Right ventricle myocardium inferior (tissue), 1 donor: ENCODE measurements around the gene NEUROD4. TPM values are rescaled to one million over a fixed set of nuclear protein-coding genes. Genes with fewer than 3 reads are reported as not detected.

Experiments
- ATAC-seq: fragments of 200-7000 bp; cut with Tn5 transposase; one replicate; pipeline ENCODE4 v1.9.1; 2020; ENCODE audit warnings: mild to moderate bottlenecking, moderate library complexity
- DNase-seq: peaks from one replicate; pipeline ENCODE4 v3.0.0; 2021; ENCODE audit errors: missing footprints
- intact Hi-C: fragments of 100-400 bp; cut with DNase I; formaldehyde crosslinking; loops from one replicate; pipeline ENCODE4 v1.11.0; 2022
- total RNA-seq: library from RNA; stranded (reverse); fragmentation: NEBNext Ultra II Directional; extraction: Animal tissue kit (Norgen Biotek cat#: 25700); gene quantifications from one replicate; pipeline ENCODE4 v1.2.1, GENCODE V29; 2021
- donor health status: DM: no; HTN: yes; CAD: no; lungs with severe emphysema.

The NEUROD4 gene
- total RNA-seq, 1 donor from 2014 or later: not detected

- DNase-seq: no peak
- intact Hi-C loops: loop anchor here (2.0 to 10.0 kb wide), 2 partner anchors 79 to 621 kb away; no protein-coding TSS in a partner anchor
- peak; percentile 53 for ATAC-seq
These were observed 26.5 kb upstream of the NEUROD4 start for GRCh38 chr12:54993181-54993835.

- DNase-seq (no peak), ATAC-seq (no peak)
- intact Hi-C loops: loop anchor here (10.0 kb wide), 1 partner anchor 619 kb away; no protein-coding TSS in a partner anchor
These were observed 23.6 kb upstream of the NEUROD4 start for GRCh38 chr12:54996205-54996604.

GRCh38 chr12:54997929-54998522 is 21.7 kb upstream of the NEUROD4 start:
- intact Hi-C loops: loop anchor here (10.0 kb wide), 1 partner anchor 617 kb away; no protein-coding TSS in a partner anchor
- ATAC-seq: no peak
- no peak for DNase-seq

GRCh38 chr12:54998958-54999510 is 20.7 kb upstream of the NEUROD4 start:
- DNase-seq (no peak), ATAC-seq (no peak)
- intact Hi-C loops: loop anchor here (10.0 kb wide), 1 partner anchor 616 kb away; no protein-coding TSS in a partner anchor

- intact Hi-C loops: no loop called here
- DNase-seq (no peak), ATAC-seq (no peak)
These were observed 18.4 kb upstream of the NEUROD4 start for GRCh38 chr12:55001198-55001868.

GRCh38 chr12:55002355-55002754 is 17.4 kb upstream of the NEUROD4 start:
- DNase-seq: no peak
- ATAC-seq: no peak
- intact Hi-C loops: no loop called here

GRCh38 chr12:55008944-55009585 is 10.7 kb upstream of the NEUROD4 start:
- ATAC-seq: no peak
- intact Hi-C loops: no loop called here

GRCh38 chr12:55017416-55017925 is 2.3 kb upstream of the NEUROD4 start:
- ATAC-seq (no peak), DNase-seq (no peak)
- intact Hi-C loops: no loop called here

More at GRCh38 chr12:55008944-55009585, 10.7 kb upstream of the NEUROD4 start:
- no peak for DNase-seq

GRCh38 chr12:55024575-55024974 is 4.8 kb downstream of the NEUROD4 start:
- ATAC-seq: no peak
- intact Hi-C loops: no loop called here
- DNase-seq: no peak

GRCh38 chr12:55025508-55025907 is 5.7 kb downstream of the NEUROD4 start:
- DNase-seq (no peak), ATAC-seq (no peak)
- intact Hi-C loops: no loop called here

GRCh38 chr12:55034218-55034617 is 14.4 kb downstream of the NEUROD4 start:
- DNase-seq (no peak), ATAC-seq (no peak)
- intact Hi-C loops: no loop called here

- ATAC-seq (no peak), DNase-seq (no peak)
- intact Hi-C loops: no loop called here
These were observed 16.7 kb downstream of the NEUROD4 start for GRCh38 chr12:55036326-55037115.

GRCh38 chr12:55037351-55037987 is 17.7 kb downstream of the NEUROD4 start:
- DNase-seq (no peak), ATAC-seq (no peak)
- intact Hi-C loops: no loop called here

- ATAC-seq (no peak), DNase-seq (no peak)
- intact Hi-C loops: no loop called here
These were observed 19.9 kb downstream of the NEUROD4 start for GRCh38 chr12:55039395-55040354.

GRCh38 chr12:55041345-55042055 is 21.7 kb downstream of the NEUROD4 start:
- ATAC-seq (no peak), DNase-seq (no peak)
- intact Hi-C loops: no loop called here

- DNase-seq (peak; percentile 70), ATAC-seq (no peak)
- intact Hi-C loops: no loop called here
These were observed 23.8 kb downstream of the NEUROD4 start for GRCh38 chr12:55043542-55043941.
